ENCODE data around the gene OR6N1. TPM values are rescaled to one million over a fixed set of nuclear protein-coding genes. Genes with fewer than 3 reads are reported as not detected.

Gene OR6N1
- total RNA-seq, 2 experiments from 2014 or later: not detected

DNA sequence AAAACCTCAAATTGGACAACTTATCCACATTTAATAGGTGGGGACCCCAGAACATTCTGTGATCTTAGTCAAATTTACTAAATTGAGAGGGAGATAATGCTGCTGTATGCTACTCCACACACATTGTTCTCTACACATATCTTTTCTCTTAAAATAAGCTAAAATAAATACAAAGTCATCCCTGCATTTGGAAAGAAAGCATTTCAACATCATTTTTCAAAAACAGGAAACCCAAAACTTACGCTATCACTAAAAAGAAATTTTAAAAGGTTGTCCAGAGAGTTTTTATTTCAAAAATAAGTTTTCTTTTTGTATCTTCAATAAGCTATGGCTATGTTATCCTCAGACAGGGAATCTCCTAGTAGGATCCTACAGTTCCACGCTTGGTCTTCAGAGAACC is 28.5 kb upstream of the OR6N1 start:
- TF ChIP-seq, protein P1, sequence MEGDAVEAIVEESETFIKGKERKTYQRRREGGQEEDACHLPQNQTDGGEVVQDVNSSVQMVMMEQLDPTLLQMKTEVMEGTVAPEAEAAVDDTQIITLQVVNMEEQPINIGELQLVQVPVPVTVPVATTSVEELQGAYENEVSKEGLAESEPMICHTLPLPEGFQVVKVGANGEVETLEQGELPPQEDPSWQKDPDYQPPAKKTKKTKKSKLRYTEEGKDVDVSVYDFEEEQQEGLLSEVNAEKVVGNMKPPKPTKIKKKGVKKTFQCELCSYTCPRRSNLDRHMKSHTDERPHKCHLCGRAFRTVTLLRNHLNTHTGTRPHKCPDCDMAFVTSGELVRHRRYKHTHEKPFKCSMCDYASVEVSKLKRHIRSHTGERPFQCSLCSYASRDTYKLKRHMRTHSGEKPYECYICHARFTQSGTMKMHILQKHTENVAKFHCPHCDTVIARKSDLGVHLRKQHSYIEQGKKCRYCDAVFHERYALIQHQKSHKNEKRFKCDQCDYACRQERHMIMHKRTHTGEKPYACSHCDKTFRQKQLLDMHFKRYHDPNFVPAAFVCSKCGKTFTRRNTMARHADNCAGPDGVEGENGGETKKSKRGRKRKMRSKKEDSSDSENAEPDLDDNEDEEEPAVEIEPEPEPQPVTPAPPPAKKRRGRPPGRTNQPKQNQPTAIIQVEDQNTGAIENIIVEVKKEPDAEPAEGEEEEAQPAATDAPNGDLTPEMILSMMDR (IDR thresholded peaks at IDR 0.05): no peak
- Mint-ChIP-seq H3K4me1 (ENCODE audit: low read depth) (no peaks in the 10 kb centered on the region), H3K4me3 (no peak overlapping the region), H3K27me3 (peaks cover 18% of the 10 kb centered on the region), H3K27ac (no peak overlapping the region), H3K36me3 (ENCODE audit: low read depth) (no peaks in the 10 kb centered on the region), H3K9me3 (no peaks in the 10 kb centered on the region)
- DNase-seq (no peak), ATAC-seq (no peak)
- intact Hi-C loops (cut with micrococcal nuclease): no loop called here
- ChIA-PET POLR2A (no interaction called here), CTCF (interaction anchor here (0.8 kb wide), 1 partner anchor 271 kb away, joined by 3 read pairs; no protein-coding TSS in a partner anchor)

DNA sequence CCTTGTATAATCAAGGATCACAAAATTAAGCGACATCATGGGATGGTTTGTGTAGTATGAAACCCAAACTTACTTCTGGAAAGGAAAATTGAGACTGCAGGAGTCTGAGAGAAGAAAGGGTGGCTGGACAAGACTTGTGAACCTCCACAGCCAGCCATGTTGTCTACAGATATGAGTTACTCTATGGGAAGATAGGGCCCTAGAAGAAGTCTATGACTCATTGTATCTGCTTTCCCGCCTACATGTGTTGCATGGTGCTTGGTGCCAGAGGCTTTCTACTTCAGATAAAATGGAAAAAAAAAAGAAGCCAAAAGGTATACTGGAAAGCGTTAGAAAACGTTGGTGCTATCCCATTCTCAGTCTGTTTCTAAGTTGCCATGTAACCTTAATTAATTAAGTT is 27.7 kb upstream of the OR6N1 start:
- Mint-ChIP-seq H3K27me3 (peaks cover 16% of the 10 kb centered on the region), H3K36me3 (ENCODE audit: low read depth) (no peaks in the 10 kb centered on the region), H3K9me3 (no peaks in the 10 kb centered on the region), H3K4me1 (ENCODE audit: low read depth) (no peaks in the 10 kb centered on the region), H3K4me3 (no peak overlapping the region), H3K27ac (no peak overlapping the region)
- DNase-seq: no peak
- CTCF ChIA-PET: no interaction called here
- intact Hi-C loops (cut with micrococcal nuclease): no loop called here
- ATAC-seq: no peak
- POLR2A ChIA-PET: no interaction called here
- TF ChIP-seq, protein P1 (IDR thresholded peaks at IDR 0.05): no peak

DNA sequence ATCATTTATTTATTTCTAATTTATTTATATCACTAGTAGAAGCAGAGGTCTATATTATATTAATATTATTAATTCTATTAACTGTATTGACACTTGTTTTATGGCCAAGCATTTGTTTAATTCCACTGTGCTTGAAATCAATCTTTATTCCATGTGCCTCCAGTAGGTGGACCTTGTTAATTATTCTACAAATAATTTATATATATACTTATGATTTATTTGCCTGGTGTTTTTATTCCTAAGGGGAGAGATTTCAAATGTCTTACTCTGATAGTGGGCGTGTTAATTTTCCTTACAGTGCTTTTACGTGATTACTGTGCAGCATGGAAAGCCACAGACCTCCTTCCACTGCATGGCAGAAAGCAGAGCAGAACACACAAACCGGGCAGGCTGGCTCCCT is 26.5 kb upstream of the OR6N1 start:
- Mint-ChIP-seq H3K9me3 (no peaks in the 10 kb centered on the region), H3K4me3 (no peak overlapping the region), H3K36me3 (ENCODE audit: low read depth) (no peaks in the 10 kb centered on the region), H3K27me3 (peaks cover 15% of the 10 kb centered on the region), H3K4me1 (ENCODE audit: low read depth) (no peaks in the 10 kb centered on the region), H3K27ac (no peak overlapping the region)
- DNase-seq (no peak), ATAC-seq (no peak)
- intact Hi-C loops (cut with micrococcal nuclease): no loop called here
- TF ChIP-seq, protein P1 (IDR thresholded peaks at IDR 0.05): no peak
- ChIA-PET POLR2A (no interaction called here), CTCF (no interaction called here)

DNA sequence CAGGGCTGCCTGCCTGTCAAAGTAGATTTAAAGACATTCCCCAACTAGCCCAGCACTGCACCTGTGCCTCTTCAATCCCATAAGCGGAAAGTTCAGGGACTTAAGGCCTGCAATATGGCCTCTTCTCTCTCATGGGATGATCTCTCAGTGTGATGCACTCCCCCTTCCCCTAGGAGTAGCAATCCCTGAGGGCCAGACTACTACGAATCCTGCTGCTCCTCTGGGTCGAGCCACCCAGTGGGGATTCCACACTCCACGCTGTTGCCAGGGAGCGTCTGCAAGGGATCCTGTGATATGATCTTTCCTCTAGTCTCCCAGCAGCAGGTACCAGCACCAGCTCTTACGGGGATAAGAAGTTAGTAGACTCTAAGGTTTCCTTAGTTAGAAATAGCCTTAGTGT is 22.3 kb upstream of the OR6N1 start:
- POLR2A ChIA-PET: no interaction called here
- ATAC-seq (no peak), DNase-seq (no peak)
- intact Hi-C loops (cut with micrococcal nuclease): loop anchor here (5.0 kb wide), 2 partner anchors 203 to 278 kb away; no protein-coding TSS in a partner anchor
- Mint-ChIP-seq H3K27ac (no peak overlapping the region), H3K4me3 (no peak overlapping the region), H3K9me3 (no peaks in the 10 kb centered on the region), H3K4me1 (ENCODE audit: low read depth) (no peaks in the 10 kb centered on the region), H3K27me3 (peaks cover 4% of the 10 kb centered on the region), H3K36me3 (ENCODE audit: low read depth) (no peaks in the 10 kb centered on the region)
- TF ChIP-seq, protein P1 (IDR thresholded peaks at IDR 0.05): no peak
- CTCF ChIA-PET: interaction anchor here (0.9 to 5.8 kb wide), 5 partner anchors 19 to 277 kb away, joined by 3 to 34 read pairs (median 3); no protein-coding TSS in a partner anchor

DNA sequence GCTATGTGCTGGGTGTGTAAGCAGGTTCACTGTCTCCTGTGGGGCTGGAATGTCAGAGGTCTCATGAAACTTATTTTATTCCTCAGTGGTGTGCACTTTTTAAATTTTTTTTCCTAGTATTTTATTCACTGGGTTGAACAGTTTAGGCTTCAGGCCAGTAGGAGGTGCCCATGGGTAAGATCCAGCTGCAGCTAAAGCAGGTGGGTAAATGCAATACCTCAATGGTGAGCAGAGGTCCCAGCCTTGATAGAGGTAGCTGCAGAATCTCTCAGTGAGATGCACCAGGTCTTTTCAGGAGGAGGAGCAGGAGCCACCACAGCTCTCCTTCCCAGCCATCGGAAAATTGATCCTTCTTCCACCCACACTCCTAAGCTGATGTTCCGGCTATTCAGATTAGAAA is 21.6 kb upstream of the OR6N1 start:
- ATAC-seq (peak; percentile 56), DNase-seq (peak; percentile 41)
- intact Hi-C loops (cut with micrococcal nuclease): loop anchor here (5.0 kb wide), 2 partner anchors 204 to 279 kb away; no protein-coding TSS in a partner anchor
- H3K27ac Mint-ChIP-seq: no peak overlapping the region
- H3K4me1 Mint-ChIP-seq (ENCODE audit: low read depth): no peaks in the 10 kb centered on the region
- ChIA-PET CTCF (interaction anchor here (0.9 to 5.8 kb wide), 5 partner anchors 19 to 278 kb away, joined by 3 to 34 read pairs (median 3); no protein-coding TSS in a partner anchor), POLR2A (interaction anchor here (0.7 kb wide), 1 partner anchor 15 kb away, joined by 3 read pairs; no protein-coding TSS in a partner anchor)
- TF ChIP-seq, protein P1 (IDR thresholded peaks at IDR 0.05): peak; percentile 35
- H3K9me3 Mint-ChIP-seq: no peaks in the 10 kb centered on the region
- H3K27me3 Mint-ChIP-seq: peaks cover 4% of the 10 kb centered on the region
- no peaks in the 10 kb centered on the region for H3K36me3 Mint-ChIP-seq (ENCODE audit: low read depth)
- no peak overlapping the region for H3K4me3 Mint-ChIP-seq

Data from activated CD8-positive, alpha-beta T cell treated with anti-CD3 and anti-CD28 coated beads for 36 hours (primary cell).